Gastrocnemius medialis (tissue), 4 donors: ENCODE results near the gene RNU2-63P. TPM values are rescaled to one million over a fixed set of nuclear protein-coding genes. Genes with fewer than 3 reads are reported as not detected.

Experiments
- ATAC-seq, 2 donors: fragments of 150-250 bp; one replicate each; pipeline ENCODE4 v1.9.1; 2016
- DNase-seq, 2 donors: peaks; one replicate each; pipeline ENCODE4 v3.0.0-alpha.2; 2019
- H3K27ac ChIP-seq, 4 donors: fragments of 200-600 bp; sonication (generic); 1 replicate in 1 of 4; 2 replicates in 3 of 4; pipeline ENCODE4 v1.5.1; 2016 to 2018; ENCODE audit warnings: mild to moderate bottlenecking in 2 of 4, moderate library complexity in 1 of 4
- H3K27me3 ChIP-seq, 3 donors: fragments of 200-600 bp; sonication (generic) in 2 of 3; 1 replicate in 1 of 3; 2 replicates in 2 of 3; pipeline versions ENCODE4 v1.5.1 to v1.6.0; 2016 to 2019; ENCODE audit warnings: mild to moderate bottlenecking in 1 of 3, moderate library complexity in 1 of 3
- H3K36me3 ChIP-seq, 2 donors: fragments of 200-600 bp; sonication (generic) in 1 of 2; one replicate each; pipeline ENCODE4 v1.5.1; 2017 to 2018
- H3K4me1 ChIP-seq, 2 donors: fragments of 200-600 bp; sonication (generic) in 1 of 2; one replicate each; pipeline ENCODE4 v1.5.1; 2016 to 2017; ENCODE audit warnings: mild to moderate bottlenecking in 2 of 2
- H3K4me3 ChIP-seq, 4 donors: fragments of 200-600 bp; sonication (generic) in 3 of 4; 1 replicate in 1 of 4; 2 replicates in 3 of 4; pipeline ENCODE4 v1.5.1; 2016 to 2019; ENCODE audit warnings: mild to moderate bottlenecking in 2 of 4
- H3K9me3 ChIP-seq, 3 donors: fragments of 200-600 bp; sonication (generic) in 2 of 3; 1 replicate in 1 of 3; 2 replicates in 2 of 3; pipeline ENCODE4 v1.5.1; 2016 to 2019
- CTCF ChIP-seq, 5 experiments: fragments of 450-650 bp in 3 of 5; fragments of 200-600 bp in 2 of 5; sonication (generic) in 2 of 5; IDR thresholded peaks in 4 of 5; conservative IDR thresholded peaks in 1 of 5; 1 replicate in 4 of 5; 2 replicates in 1 of 5; pipeline ENCODE4 v1.5.1; 2016 to 2019; ENCODE audit warnings: antibody characterized with exemption in 5 of 5, mild to moderate bottlenecking in 3 of 5, moderate library complexity in 3 of 5
- POLR2A ChIP-seq, 2 donors: fragments of 450-650 bp; IDR thresholded peaks; one replicate each; pipeline ENCODE4 v1.6.1; 2017; ENCODE audit warnings: antibody characterized with exemption in 2 of 2, mild to moderate bottlenecking in 2 of 2, moderate library complexity in 2 of 2
- in situ Hi-C, 4 donors: fragments of 200-750 bp; cut with MboI; loops; one replicate each; pipeline versions ENCODE4 v1.15.0 to v1.8.0; 2017; ENCODE audit warnings: low sequenced_read_pairs in 4 of 4
- intact Hi-C: fragments of 100-400 bp; cut with DNase I; formaldehyde crosslinking; loops from one replicate; pipeline ENCODE4 v1.15.1; 2023; ENCODE audit warnings: low total_unique reads
- total RNA-seq, 4 donors: library from RNA; depleted of rRNA; stranded (reverse); fragments of >200 nt; gene quantifications; one replicate each; pipeline versions ENCODE4 v1.1.0 to v1.2.3, GENCODE V29; 2016

Gene RNU2-63P
- total RNA-seq, 4 donors from 2014 or later: not detected

GRCh38 chr2:88016960-88017779 is 823 bp upstream of the RNU2-63P start:
- no peak for DNase-seq
- Histone ChIP-seq H3K9me3 (no peaks in the 10 kb centered on the region), H3K27ac (peak overlapping the region in 3 of 4 donors; percentile 6 to 67 (median 67)), H3K36me3 (no peaks in the 10 kb centered on the region), H3K4me3 (peak overlapping the region; percentile 63 to 72 (median 66)), H3K27me3 (no peaks in the 10 kb centered on the region), H3K4me1 (no peaks in the 10 kb centered on the region)
- intact Hi-C loops (loop anchor here (2.0 to 5.0 kb wide), 2 partner anchors 38 to 150 kb away; partner anchors contain the start of gene KRCC1), in situ Hi-C loops (no loop called here)
- TF ChIP-seq CTCF (IDR thresholded peaks at IDR 0.05 in 4 of 5, conservative IDR thresholded peaks at IDR 0.05 in 1 of 5) (no peak), POLR2A (IDR thresholded peaks at IDR 0.05) (no peak)
- ATAC-seq: peak; percentile 49 to 74

- TF ChIP-seq POLR2A (IDR thresholded peaks at IDR 0.05) (no peak), CTCF (IDR thresholded peaks at IDR 0.05 in 4 of 5, conservative IDR thresholded peaks at IDR 0.05 in 1 of 5) (no peak)
- intact Hi-C loops: no loop called here
Measured at GRCh38 chr2:88011011-88011410, 5.3 kb downstream of the RNU2-63P start.

DNA sequence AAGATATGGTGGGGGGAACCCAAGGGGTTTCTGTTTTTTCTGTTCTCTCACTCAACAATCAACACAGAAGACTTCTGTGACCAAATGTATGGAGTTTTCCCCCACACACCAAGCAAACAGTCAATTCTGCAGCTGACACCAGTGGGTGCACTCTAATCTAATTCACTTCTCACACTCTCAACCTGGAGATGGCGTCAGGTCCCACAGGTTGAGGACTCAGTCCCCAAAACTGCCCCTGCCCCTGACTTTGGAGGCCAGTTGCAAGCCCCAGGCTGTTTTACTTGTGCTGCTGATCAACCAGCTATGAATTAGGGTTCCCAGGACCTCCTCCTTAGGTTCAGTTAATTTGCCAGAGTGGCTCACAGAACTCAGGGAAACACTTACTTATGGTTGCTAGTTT is 6.2 kb downstream of the RNU2-63P start:
- H3K27ac ChIP-seq: no peak overlapping the region
- H3K4me1 ChIP-seq: no peaks in the 10 kb centered on the region
- no peaks in the 10 kb centered on the region for H3K9me3 ChIP-seq
- intact Hi-C loops: no loop called here
- H3K4me3 ChIP-seq: no peak overlapping the region
- no peaks in the 10 kb centered on the region for H3K36me3 ChIP-seq
- ATAC-seq (no peak), DNase-seq (no peak)
- in situ Hi-C loops: no loop called here
- no peak for TF ChIP-seq POLR2A (IDR thresholded peaks at IDR 0.05)
- TF ChIP-seq CTCF (IDR thresholded peaks at IDR 0.05 in 4 of 5, conservative IDR thresholded peaks at IDR 0.05 in 1 of 5): no peak
- H3K27me3 ChIP-seq: no peaks in the 10 kb centered on the region

More at GRCh38 chr2:88011011-88011410, 5.3 kb downstream of the RNU2-63P start:
- ATAC-seq (no peak), DNase-seq (no peak)
- Histone ChIP-seq H3K27me3 (no peaks in the 10 kb centered on the region), H3K4me3 (no peak overlapping the region), H3K27ac (no peak overlapping the region), H3K4me1 (no peaks in the 10 kb centered on the region), H3K36me3 (no peaks in the 10 kb centered on the region), H3K9me3 (no peaks in the 10 kb centered on the region)
- in situ Hi-C loops: no loop called here

DNA sequence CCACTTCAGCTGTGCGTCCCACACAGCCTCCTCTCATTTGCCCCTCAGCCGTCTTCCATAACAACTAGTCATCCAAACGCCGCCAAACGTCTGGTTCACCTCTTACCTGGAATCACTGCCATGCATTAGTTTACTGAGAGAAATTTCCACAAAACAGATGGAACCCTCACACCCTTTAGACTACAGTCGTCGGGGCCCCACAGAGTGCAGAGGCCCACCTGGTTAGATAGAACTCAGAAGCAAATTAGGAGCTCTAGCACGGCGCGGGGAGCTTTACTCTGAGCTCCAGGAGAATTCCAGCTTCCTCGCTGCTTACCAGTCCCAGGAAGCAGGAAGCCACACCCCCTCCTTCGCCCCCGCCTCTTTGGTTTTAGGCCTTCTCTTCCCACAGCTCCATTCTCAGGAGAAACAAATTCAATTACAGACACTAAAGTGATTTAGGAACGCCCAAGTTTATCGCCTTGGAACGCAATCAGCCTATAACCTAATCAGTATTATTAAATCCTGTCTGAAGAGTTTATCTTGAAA is 9.4 kb downstream of the RNU2-63P start:
- Histone ChIP-seq H3K36me3 (no peaks in the 10 kb centered on the region), H3K4me3 (no peak overlapping the region), H3K27me3 (no peaks in the 10 kb centered on the region), H3K4me1 (no peaks in the 10 kb centered on the region), H3K27ac (no peak overlapping the region), H3K9me3 (no peaks in the 10 kb centered on the region)
- ATAC-seq (no peak), DNase-seq (no peak)
- TF ChIP-seq POLR2A (IDR thresholded peaks at IDR 0.05) (no peak), CTCF (IDR thresholded peaks at IDR 0.05 in 4 of 5, conservative IDR thresholded peaks at IDR 0.05 in 1 of 5) (no peak)
- in situ Hi-C loops (no loop called here), intact Hi-C loops (no loop called here)
